Heart left ventricle (tissue), 13 donors: ENCODE data around the gene ZNF483.
"Not testable (repeated sequence)": the region's sequence is repeated elsewhere in the genome, so short reads cannot be mapped to it uniquely, and the experiment has no call there.

Experiments
- POLR2A ChIP-seq, 2 donors: fragments of 450-650 bp; IDR thresholded peaks; one replicate each; pipeline ENCODE4 v1.6.1; 2017; ENCODE audit warnings: antibody characterized with exemption in 2 of 2, mild to moderate bottlenecking in 2 of 2, moderate library complexity in 2 of 2
- TF ChIP-seq, protein P1 (sequence below), 12 donors: fragments of 200-600 bp; sonication (generic) in 4 of 12; IDR thresholded peaks; one replicate each; pipeline versions ENCODE4 v1.5.0 to v1.8.0; 2018 to 2022; ENCODE audit warnings: antibody characterized with exemption in 12 of 12, mild to moderate bottlenecking in 5 of 12
- donor health status: ischemic (EF 13 %, LVEDD 7.1; RV severe dilation, severe dysfunction).
- donor health status: DM: no; HTN: yes; CAD: no.
- donor health status: DM: no; HTN: no; CAD: no.
- donor health status: ischemic (EF 25% LVEDD 6.9; RV normal size, moderate dysfunction).
- donor health status: ischemic (EF 25% LVEDD 5.7; RV mildly dilated, moderate dysfunction).
- donor health status: ischemic (EF 35%, LVEDD 5.7; RV mildly dilated, moderate dysfunction).
- donor health status: nonischemic (EF 11% LVEDD 7.7; RV severe dilation, severe dysfunction).
- donor health status: DM: yes; HTN: yes; CAD: no.
- donor health status: PGD.
- donor health status: ischemic (EF 29% LVEDD 5.4; RV normal size, mild dysfunction).
- donor health status: nonischemic (EF 23%, LVEDD 6.1; RV moderate dilation, normal function).

DNA sequence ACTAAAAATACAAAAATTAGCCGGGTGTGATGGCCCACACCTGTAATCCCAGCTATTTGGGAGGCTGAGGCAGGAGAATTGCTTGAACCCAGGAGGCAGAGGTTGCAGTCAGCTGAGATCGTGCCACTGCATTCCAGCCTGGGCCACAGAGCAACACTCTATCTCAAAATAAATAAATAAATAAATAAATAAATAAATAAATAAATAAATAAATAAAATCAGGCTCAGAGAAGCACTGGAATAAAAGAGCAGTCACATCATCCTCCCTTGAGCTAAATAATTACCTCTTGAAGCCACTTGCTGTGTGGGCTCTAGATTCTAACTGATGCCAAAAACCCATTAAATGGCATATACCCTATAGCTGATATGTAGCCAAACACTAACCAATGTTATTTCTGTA lies 27.8 kb upstream of the ZNF483 start:
- TF ChIP-seq, protein P1, sequence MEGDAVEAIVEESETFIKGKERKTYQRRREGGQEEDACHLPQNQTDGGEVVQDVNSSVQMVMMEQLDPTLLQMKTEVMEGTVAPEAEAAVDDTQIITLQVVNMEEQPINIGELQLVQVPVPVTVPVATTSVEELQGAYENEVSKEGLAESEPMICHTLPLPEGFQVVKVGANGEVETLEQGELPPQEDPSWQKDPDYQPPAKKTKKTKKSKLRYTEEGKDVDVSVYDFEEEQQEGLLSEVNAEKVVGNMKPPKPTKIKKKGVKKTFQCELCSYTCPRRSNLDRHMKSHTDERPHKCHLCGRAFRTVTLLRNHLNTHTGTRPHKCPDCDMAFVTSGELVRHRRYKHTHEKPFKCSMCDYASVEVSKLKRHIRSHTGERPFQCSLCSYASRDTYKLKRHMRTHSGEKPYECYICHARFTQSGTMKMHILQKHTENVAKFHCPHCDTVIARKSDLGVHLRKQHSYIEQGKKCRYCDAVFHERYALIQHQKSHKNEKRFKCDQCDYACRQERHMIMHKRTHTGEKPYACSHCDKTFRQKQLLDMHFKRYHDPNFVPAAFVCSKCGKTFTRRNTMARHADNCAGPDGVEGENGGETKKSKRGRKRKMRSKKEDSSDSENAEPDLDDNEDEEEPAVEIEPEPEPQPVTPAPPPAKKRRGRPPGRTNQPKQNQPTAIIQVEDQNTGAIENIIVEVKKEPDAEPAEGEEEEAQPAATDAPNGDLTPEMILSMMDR (IDR thresholded peaks at IDR 0.05) = not testable (repeated sequence)
- not testable (repeated sequence) for TF ChIP-seq POLR2A (IDR thresholded peaks at IDR 0.05)
